Fibroblast of lung (primary cell): ENCODE data around the gene GNG12.

Experiments
- CTCF ChIP-seq, 2 donors: IDR thresholded peaks in 1 of 2; conservative IDR thresholded peaks in 1 of 2; 1 replicate in 1 of 2; 2 replicates in 1 of 2; pipeline ENCODE4 v1.5.1; 2011 to 2012; ENCODE audit warnings: low read length in 2 of 2, control low read depth in 1 of 2, inconsistent platforms in 1 of 2, low read depth in 1 of 2, mild to moderate bottlenecking in 1 of 2
- EZH2 ChIP-seq: IDR thresholded peaks from 2 replicates; pipeline ENCODE4 v1.5.1; 2012; ENCODE audit warnings: low read length, control low read depth, mild to moderate bottlenecking; ENCODE audit errors: missing control alignments

GRCh38 chr1:67716800-67717199 is 116.5 kb downstream of the GNG12 start:
- TF ChIP-seq CTCF (conservative IDR thresholded peaks at IDR 0.05 in 1 of 2, IDR thresholded peaks at IDR 0.05 in 1 of 2; ENCODE audit: low read depth in 1 of 2, low read length in 2 of 2): no peak
- TF ChIP-seq EZH2: no peak
